HepG2 (cell line): ENCODE results near the gene PRR14. TPM values are rescaled to one million over a fixed set of nuclear protein-coding genes. Genes with fewer than 3 reads are reported as not detected.
A peak's percentile ranks its signal among the peaks of the same experiment; 100 is the strongest.

Experiments used
- ATF4 ChIP-seq, 2 experiments: fragments of 450-650 bp in 1 of 2; sonication (generic) in 1 of 2; formaldehyde crosslinking; IDR thresholded peaks; 2 replicates each; pipeline versions ENCODE4 v1.5.0 to v1.8.0; 2020 to 2022; ENCODE audit warnings: mild to moderate bottlenecking in 1 of 2, missing genetic modification reagents in 1 of 2
- KAT7 ChIP-seq: IDR thresholded peaks from 2 replicates; pipeline ENCODE4 v1.6.1; 2018; ENCODE audit warnings: borderline replicate concordance, missing compliant biosample characterization
- PBX3 ChIP-seq: sonication (generic); formaldehyde crosslinking; IDR thresholded peaks from 2 replicates; pipeline ENCODE4 v1.8.1; 2023; ENCODE audit warnings: missing genetic modification reagents, inconsistent platforms, borderline replicate concordance
- PTBP1 ChIP-seq: fragments of 200-400 bp; formaldehyde crosslinking; IDR thresholded peaks from 2 replicates; pipeline ENCODE4 v1.6.1; 2018; ENCODE audit warnings: low read length, low read depth; ENCODE audit not compliant: poor library complexity, severe bottlenecking
- STAT6 ChIP-seq: sonication (generic); formaldehyde crosslinking; IDR thresholded peaks from 2 replicates; pipeline ENCODE4 v1.4.0; 2020; ENCODE audit warnings: missing genetic modification reagents, mild to moderate bottlenecking, borderline replicate concordance
- USF2 ChIP-seq, 2 experiments: sonication (generic) in 1 of 2; formaldehyde crosslinking in 1 of 2; IDR thresholded peaks; 2 replicates each; pipeline versions ENCODE4 v1.5.1 to v1.6.1; 2011 to 2020; ENCODE audit warnings: borderline replicate concordance in 1 of 2, low read depth in 1 of 2, low read length in 1 of 2, mild to moderate bottlenecking in 1 of 2, missing genetic modification reagents in 1 of 2, moderate library complexity in 1 of 2
- ZBTB42 ChIP-seq: sonication (generic); formaldehyde crosslinking; IDR thresholded peaks from 2 replicates; pipeline ENCODE4 v1.5.0; 2020; ENCODE audit warnings: mild to moderate bottlenecking, missing genetic modification reagents
- ZC3H13 ChIP-seq: sonication (generic); formaldehyde crosslinking; IDR thresholded peaks from 2 replicates; pipeline ENCODE4 v1.8.1; 2023; ENCODE audit warnings: mild to moderate bottlenecking, missing genetic modification reagents, moderate library complexity
- ZFYVE20 ChIP-seq: sonication (generic); formaldehyde crosslinking; IDR thresholded peaks from 2 replicates; pipeline ENCODE4 v1.8.0; 2023; ENCODE audit warnings: low read depth, mild to moderate bottlenecking, moderate library complexity, missing genetic modification reagents, borderline replicate concordance
- ZNF18 ChIP-seq: sonication (generic); formaldehyde crosslinking; IDR thresholded peaks from 2 replicates; pipeline ENCODE4 v1.8.0; 2022; ENCODE audit warnings: mild to moderate bottlenecking, missing genetic modification reagents; ENCODE audit not compliant: insufficient replicate concordance
- ZNF224 ChIP-seq: sonication (generic); formaldehyde crosslinking; IDR thresholded peaks from 2 replicates; pipeline ENCODE4 v1.5.0; 2020; ENCODE audit warnings: mild to moderate bottlenecking, missing genetic modification reagents
- ZNF326 ChIP-seq: sonication (generic); formaldehyde crosslinking; IDR thresholded peaks from 2 replicates; pipeline ENCODE4 v1.4.0; 2020; ENCODE audit warnings: missing genetic modification reagents, borderline replicate concordance
- ZNF562 ChIP-seq: sonication (generic); formaldehyde crosslinking; IDR thresholded peaks from 2 replicates; pipeline ENCODE4 v1.8.0; 2022; ENCODE audit warnings: missing genetic modification reagents, borderline replicate concordance
- polyA plus RNA-seq, 8 experiments: library from polyadenylated mRNA; depleted of rRNA in 3 of 8; stranded (reverse) in 7 of 8; unstranded in 1 of 8; fragments of >200 nt; fragmentation: Illumina TruSeq in 4 of 8; extraction: Trizol in 4 of 8; gene quantifications; 2 replicates each; pipeline versions ENCODE4 v1.2.1 to v1.2.3, GENCODE V29; 2011 to 2016; ENCODE audit warnings: low read depth in 4 of 8, missing spikeins in 1 of 8, mixed read lengths in 1 of 8; ENCODE audit not compliant: insufficient read depth in 1 of 8
- total RNA-seq, 5 experiments: library from RNA; depleted of rRNA; stranded (reverse); fragments of >200 nt; fragmentation: Illumina TruSeq; extraction: Trizol; gene quantifications; 2 replicates each; pipeline ENCODE4 v1.2.3, GENCODE V29; 2016; ENCODE audit warnings: low read depth in 1 of 5

PRR14 gene
- total and polyA plus RNA-seq, 2 of the 13 experiments (the other 11 are each of a cell fraction or from before 2014, with no cell fraction given), result 8.4 to 11.0 TPM

- TF ChIP-seq ZNF18 (peak; percentile 68), ZBTB42 (CRISPR knock-in tag) (0 out of 2 replicates have a peak, but pooled peaks have one; percentile 16), PTBP1 (no peak), ZC3H13 (CRISPR knock-in tag) (peak; percentile 61; the same call in 1 of the 2 replicates), ZFYVE20 (CRISPR knock-in tag) (no peak), ATF4 (CRISPR knock-in tag; IDR thresholded peaks at IDR 0.05) (peak in 1 of 2 experiments; percentile 7; a peak in 1 of 4 replicates), PBX3 (CRISPR knock-in tag) (no peak), USF2 (IDR thresholded peaks at IDR 0.05; ENCODE audit: low read depth, low read length) (no peak), USF2 (CRISPR knock-in tag; IDR thresholded peaks at IDR 0.05; ENCODE audit: borderline replicate concordance) (0 out of 2 replicates have a peak, but pooled peaks have one; percentile 4), ZNF326 (CRISPR knock-in tag) (0 out of 2 replicates have a peak, but pooled peaks have one; percentile 15), ZNF562 (no peak), STAT6 (CRISPR knock-in tag) (peak; percentile 75; the same call in 1 of the 2 replicates), ZNF224 (CRISPR knock-in tag) (peak; percentile 91; the same call in 1 of the 2 replicates), KAT7 (CRISPR knock-in tag) (peak; percentile 18; the same call in 1 of the 2 replicates)
Observed at GRCh38 chr16:30656974-30657865, 6.5 kb downstream of the PRR14 start (continued).
